K562 (cell line): ENCODE measurements around the gene EXOSC9. TPM values are rescaled to one million over a fixed set of nuclear protein-coding genes. Genes with fewer than 3 reads are reported as not detected.

ENCODE experiments used
- ATF1 ChIP-seq, 2 experiments: fragments of 450-650 bp in 1 of 2; IDR thresholded peaks; 2 replicates each; pipeline ENCODE4 v1.6.1; 2016; ENCODE audit warnings: missing compliant biosample characterization in 1 of 2, missing genetic modification characterization in 1 of 2
- CBX8 ChIP-seq: fragments of 200-600 bp; sonication (generic); IDR thresholded peaks from 2 replicates; pipeline ENCODE4 v1.6.1; 2012; ENCODE audit warnings: borderline replicate concordance, mixed run types, low read depth, mild to moderate bottlenecking, moderate library complexity, mixed read lengths, low read length, control low read depth, inconsistent platforms; ENCODE audit not compliant: poor library complexity, severe bottlenecking; ENCODE audit errors: extremely low read depth
- CSDE1 ChIP-seq, 2 experiments: fragments of 450-650 bp; IDR thresholded peaks; 2 replicates each; pipeline ENCODE4 v1.6.1; 2016; ENCODE audit warnings: mild to moderate bottlenecking in 1 of 2
- MED1 ChIP-seq: sonication (generic); formaldehyde crosslinking; IDR thresholded peaks from 2 replicates; pipeline ENCODE4 v1.8.1; 2023; ENCODE audit warnings: missing genetic modification reagents, borderline replicate concordance
- NCOA4 ChIP-seq: fragments of 450-650 bp; IDR thresholded peaks from 2 replicates; pipeline ENCODE4 v1.6.1; 2018; ENCODE audit warnings: mild to moderate bottlenecking; ENCODE audit not compliant: partially characterized antibody
- NCOR1 ChIP-seq: fragments of 450-650 bp; IDR thresholded peaks from 2 replicates; pipeline ENCODE4 v1.6.1; 2016; ENCODE audit warnings: mild to moderate bottlenecking, moderate library complexity
- NFYB ChIP-seq: IDR thresholded peaks from 2 replicates; pipeline ENCODE4 v1.6.1; 2011; ENCODE audit warnings: mild to moderate bottlenecking, moderate library complexity; ENCODE audit not compliant: insufficient read length; ENCODE audit errors: extremely low read depth
- NR3C1 ChIP-seq: sonication (generic); formaldehyde crosslinking; IDR thresholded peaks from 2 replicates; pipeline ENCODE4 v1.8.1; 2022; ENCODE audit warnings: missing genetic modification reagents
- PCBP1 ChIP-seq: fragments of 200-400 bp; formaldehyde crosslinking; IDR thresholded peaks from 2 replicates; pipeline ENCODE4 v1.6.1; 2018; ENCODE audit warnings: mild to moderate bottlenecking, low read depth, low read length; ENCODE audit not compliant: poor library complexity, severe bottlenecking
- PYGO2 ChIP-seq: fragments of 450-650 bp; IDR thresholded peaks from 2 replicates; pipeline ENCODE4 v1.6.1; 2016; ENCODE audit warnings: mild to moderate bottlenecking, missing genetic modification characterization, moderate library complexity, missing compliant biosample characterization
- SAFB ChIP-seq: fragments of 200-400 bp; formaldehyde crosslinking; IDR thresholded peaks from 2 replicates; pipeline ENCODE4 v1.6.1; 2017; ENCODE audit warnings: low read depth, low read length, borderline replicate concordance
- SIN3B ChIP-seq: fragments of 450-650 bp; IDR thresholded peaks from 2 replicates; pipeline ENCODE4 v1.6.1; 2017; ENCODE audit warnings: low read depth, mild to moderate bottlenecking, moderate library complexity
- ZFP36 ChIP-seq: fragments of 150-350 bp; IDR thresholded peaks from 2 replicates; pipeline ENCODE4 v1.6.1; 2018; ENCODE audit warnings: low read length, low read depth; ENCODE audit not compliant: partially characterized antibody
- ZNF174 ChIP-seq: fragments of 250-450 bp; sonication (Bioruptor Pico); IDR thresholded peaks from 2 replicates; pipeline ENCODE4 v1.4.0; 2020; ENCODE audit warnings: mild to moderate bottlenecking
- ZNF668 ChIP-seq: fragments of 250-450 bp; sonication (Bioruptor Pico); IDR thresholded peaks from 2 replicates; pipeline ENCODE4 v1.8.0; 2022; ENCODE audit warnings: mild to moderate bottlenecking, inconsistent platforms
- ZNF696 ChIP-seq: fragments of 250-450 bp; sonication (Bioruptor Pico); conservative IDR thresholded peaks from 2 replicates; pipeline ENCODE4 v1.4.0; 2020; ENCODE audit warnings: mild to moderate bottlenecking, moderate library complexity
- ZNF830 ChIP-seq: fragments of 250-450 bp; sonication (Bioruptor Pico); IDR thresholded peaks from 2 replicates; pipeline ENCODE4 v1.5.0; 2021; ENCODE audit warnings: mild to moderate bottlenecking
- polyA plus RNA-seq, 8 experiments: library from polyadenylated mRNA; depleted of rRNA in 4 of 8; stranded (reverse) in 5 of 8; unstranded in 3 of 8; fragments of >200 nt; fragmentation: Nextera tagmentation in 2 of 8; fragmentation: Illumina TruSeq in 1 of 8; extraction: Ambion mirVana in 2 of 8; extraction: Trizol in 1 of 8; gene quantifications; 2 replicates each; pipeline versions ENCODE4 v1.2.1 to v1.2.3, GENCODE V29; 2011 to 2014; ENCODE audit warnings: inconsistent platforms in 1 of 8, missing spikeins in 1 of 8
- total RNA-seq, 7 experiments: library from RNA; depleted of rRNA in 6 of 7; stranded (reverse); fragments of >200 nt in 6 of 7; fragmentation: Illumina TruSeq in 2 of 7; extraction: Trizol in 2 of 7; gene quantifications; 2 replicates each; pipeline versions ENCODE4 v1.2.1 to v1.2.3, GENCODE V29; 2011 to 2021; ENCODE audit warnings: low replicate concordance in 1 of 7
- TF ChIP-seq, protein P1 (sequence below): fragments of 450-650 bp; IDR thresholded peaks from 2 replicates; pipeline ENCODE4 v1.6.1; 2016; ENCODE audit warnings: mild to moderate bottlenecking
- TF ChIP-seq, protein P2 (sequence below): sonication (generic); formaldehyde crosslinking; IDR thresholded peaks from 2 replicates; pipeline ENCODE4 v1.8.0; 2022; ENCODE audit warnings: mild to moderate bottlenecking, missing genetic modification reagents
- TF ChIP-seq, protein P3 (sequence below): sonication (generic); formaldehyde crosslinking; IDR thresholded peaks from 2 replicates; pipeline ENCODE4 v1.8.0; 2022; ENCODE audit warnings: mild to moderate bottlenecking, missing genetic modification reagents
- TF ChIP-seq, protein P4 (sequence below): sonication (generic); formaldehyde crosslinking; IDR thresholded peaks from 2 replicates; pipeline ENCODE4 v1.8.0; 2023; ENCODE audit warnings: mild to moderate bottlenecking, missing genetic modification reagents

The EXOSC9 gene
- total and polyA plus RNA-seq, 9 of the 15 experiments (the other 6 are each of a cell fraction or from before 2014, with no cell fraction given): 64.7 to 166 (median 115) TPM

DNA sequence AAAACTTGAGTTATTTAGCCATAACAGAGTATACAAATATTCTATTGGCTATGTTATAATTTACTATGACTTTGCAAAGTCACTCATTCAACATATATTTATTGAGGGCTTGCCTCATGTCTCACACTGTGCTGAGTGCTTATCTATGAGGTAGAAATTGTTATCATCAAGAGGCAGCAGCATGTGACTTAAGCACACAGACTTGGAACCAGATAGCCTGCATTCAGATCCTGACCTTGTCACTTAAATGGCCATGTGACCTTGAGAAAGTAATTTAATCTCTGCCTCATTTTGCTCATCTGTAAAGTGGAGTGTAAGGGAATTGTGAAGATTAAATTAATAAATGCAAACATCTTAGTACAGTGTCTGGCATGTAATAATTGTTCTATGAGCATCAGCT is 10.1 kb upstream of the EXOSC9 start (continued):
- TF ChIP-seq, protein P1, sequence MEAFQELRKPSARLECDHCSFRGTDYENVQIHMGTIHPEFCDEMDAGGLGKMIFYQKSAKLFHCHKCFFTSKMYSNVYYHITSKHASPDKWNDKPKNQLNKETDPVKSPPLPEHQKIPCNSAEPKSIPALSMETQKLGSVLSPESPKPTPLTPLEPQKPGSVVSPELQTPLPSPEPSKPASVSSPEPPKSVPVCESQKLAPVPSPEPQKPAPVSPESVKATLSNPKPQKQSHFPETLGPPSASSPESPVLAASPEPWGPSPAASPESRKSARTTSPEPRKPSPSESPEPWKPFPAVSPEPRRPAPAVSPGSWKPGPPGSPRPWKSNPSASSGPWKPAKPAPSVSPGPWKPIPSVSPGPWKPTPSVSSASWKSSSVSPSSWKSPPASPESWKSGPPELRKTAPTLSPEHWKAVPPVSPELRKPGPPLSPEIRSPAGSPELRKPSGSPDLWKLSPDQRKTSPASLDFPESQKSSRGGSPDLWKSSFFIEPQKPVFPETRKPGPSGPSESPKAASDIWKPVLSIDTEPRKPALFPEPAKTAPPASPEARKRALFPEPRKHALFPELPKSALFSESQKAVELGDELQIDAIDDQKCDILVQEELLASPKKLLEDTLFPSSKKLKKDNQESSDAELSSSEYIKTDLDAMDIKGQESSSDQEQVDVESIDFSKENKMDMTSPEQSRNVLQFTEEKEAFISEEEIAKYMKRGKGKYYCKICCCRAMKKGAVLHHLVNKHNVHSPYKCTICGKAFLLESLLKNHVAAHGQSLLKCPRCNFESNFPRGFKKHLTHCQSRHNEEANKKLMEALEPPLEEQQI: peak; percentile 80; the same call in 1 of the 2 replicates
- TF ChIP-seq CSDE1 (IDR thresholded peaks at IDR 0.05): no peak
- TF ChIP-seq, protein P2, sequence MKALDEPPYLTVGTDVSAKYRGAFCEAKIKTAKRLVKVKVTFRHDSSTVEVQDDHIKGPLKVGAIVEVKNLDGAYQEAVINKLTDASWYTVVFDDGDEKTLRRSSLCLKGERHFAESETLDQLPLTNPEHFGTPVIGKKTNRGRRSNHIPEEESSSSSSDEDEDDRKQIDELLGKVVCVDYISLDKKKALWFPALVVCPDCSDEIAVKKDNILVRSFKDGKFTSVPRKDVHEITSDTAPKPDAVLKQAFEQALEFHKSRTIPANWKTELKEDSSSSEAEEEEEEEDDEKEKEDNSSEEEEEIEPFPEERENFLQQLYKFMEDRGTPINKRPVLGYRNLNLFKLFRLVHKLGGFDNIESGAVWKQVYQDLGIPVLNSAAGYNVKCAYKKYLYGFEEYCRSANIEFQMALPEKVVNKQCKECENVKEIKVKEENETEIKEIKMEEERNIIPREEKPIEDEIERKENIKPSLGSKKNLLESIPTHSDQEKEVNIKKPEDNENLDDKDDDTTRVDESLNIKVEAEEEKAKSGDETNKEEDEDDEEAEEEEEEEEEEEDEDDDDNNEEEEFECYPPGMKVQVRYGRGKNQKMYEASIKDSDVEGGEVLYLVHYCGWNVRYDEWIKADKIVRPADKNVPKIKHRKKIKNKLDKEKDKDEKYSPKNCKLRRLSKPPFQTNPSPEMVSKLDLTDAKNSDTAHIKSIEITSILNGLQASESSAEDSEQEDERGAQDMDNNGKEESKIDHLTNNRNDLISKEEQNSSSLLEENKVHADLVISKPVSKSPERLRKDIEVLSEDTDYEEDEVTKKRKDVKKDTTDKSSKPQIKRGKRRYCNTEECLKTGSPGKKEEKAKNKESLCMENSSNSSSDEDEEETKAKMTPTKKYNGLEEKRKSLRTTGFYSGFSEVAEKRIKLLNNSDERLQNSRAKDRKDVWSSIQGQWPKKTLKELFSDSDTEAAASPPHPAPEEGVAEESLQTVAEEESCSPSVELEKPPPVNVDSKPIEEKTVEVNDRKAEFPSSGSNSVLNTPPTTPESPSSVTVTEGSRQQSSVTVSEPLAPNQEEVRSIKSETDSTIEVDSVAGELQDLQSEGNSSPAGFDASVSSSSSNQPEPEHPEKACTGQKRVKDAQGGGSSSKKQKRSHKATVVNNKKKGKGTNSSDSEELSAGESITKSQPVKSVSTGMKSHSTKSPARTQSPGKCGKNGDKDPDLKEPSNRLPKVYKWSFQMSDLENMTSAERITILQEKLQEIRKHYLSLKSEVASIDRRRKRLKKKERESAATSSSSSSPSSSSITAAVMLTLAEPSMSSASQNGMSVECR (CRISPR knock-in tag): no peak
- TF ChIP-seq SAFB: no peak
- no peak for TF ChIP-seq ZNF668
- no peak for TF ChIP-seq ATF1 (CRISPR knock-in tag; IDR thresholded peaks at IDR 0.05)
- peak; percentile 80 for TF ChIP-seq ATF1 (tag; IDR thresholded peaks at IDR 0.05)
- TF ChIP-seq, protein P3, sequence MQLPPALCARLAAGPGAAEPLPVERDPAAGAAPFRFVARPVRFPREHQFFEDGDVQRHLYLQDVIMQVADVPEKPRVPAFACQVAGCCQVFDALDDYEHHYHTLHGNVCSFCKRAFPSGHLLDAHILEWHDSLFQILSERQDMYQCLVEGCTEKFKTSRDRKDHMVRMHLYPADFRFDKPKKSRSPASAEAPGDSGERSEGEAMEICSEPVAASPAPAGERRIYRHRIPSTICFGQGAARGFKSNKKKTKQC (CRISPR knock-in tag): no peak
- TF ChIP-seq NCOA4: no peak
- TF ChIP-seq NCOR1: peak; percentile 93
- no peak for TF ChIP-seq ZNF174 (CRISPR knock-in tag)
- TF ChIP-seq ZFP36: peak; percentile 8
- TF ChIP-seq CBX8: no peak
- TF ChIP-seq PYGO2 (tag): no peak
- no peak for TF ChIP-seq PCBP1
- no peak for TF ChIP-seq ZNF696 (CRISPR knock-in tag)
- no peak for TF ChIP-seq ZNF830 (CRISPR knock-in tag)
- TF ChIP-seq NFYB: no peak
- no peak for TF ChIP-seq MED1 (CRISPR knock-in tag)
- TF ChIP-seq SIN3B: no peak
- TF ChIP-seq NR3C1 (CRISPR knock-in tag): no peak
- TF ChIP-seq, protein P4, sequence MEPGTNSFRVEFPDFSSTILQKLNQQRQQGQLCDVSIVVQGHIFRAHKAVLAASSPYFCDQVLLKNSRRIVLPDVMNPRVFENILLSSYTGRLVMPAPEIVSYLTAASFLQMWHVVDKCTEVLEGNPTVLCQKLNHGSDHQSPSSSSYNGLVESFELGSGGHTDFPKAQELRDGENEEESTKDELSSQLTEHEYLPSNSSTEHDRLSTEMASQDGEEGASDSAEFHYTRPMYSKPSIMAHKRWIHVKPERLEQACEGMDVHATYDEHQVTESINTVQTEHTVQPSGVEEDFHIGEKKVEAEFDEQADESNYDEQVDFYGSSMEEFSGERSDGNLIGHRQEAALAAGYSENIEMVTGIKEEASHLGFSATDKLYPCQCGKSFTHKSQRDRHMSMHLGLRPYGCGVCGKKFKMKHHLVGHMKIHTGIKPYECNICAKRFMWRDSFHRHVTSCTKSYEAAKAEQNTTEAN (CRISPR knock-in tag): no peak
